DMS53 treated with DMSO at 0.1 percent for 48 hours (cell line): Measurements from ENCODE around the gene TASP1.
A peak's percentile ranks its signal among the peaks of the same experiment; 100 is the strongest.

Experiments
- DNase-seq: peaks from one replicate; lab custom pipeline; 2025; ENCODE audit not compliant: unreplicated experiment; lab: John Stamatoyannopoulos, UW

TASP1 gene

DNA sequence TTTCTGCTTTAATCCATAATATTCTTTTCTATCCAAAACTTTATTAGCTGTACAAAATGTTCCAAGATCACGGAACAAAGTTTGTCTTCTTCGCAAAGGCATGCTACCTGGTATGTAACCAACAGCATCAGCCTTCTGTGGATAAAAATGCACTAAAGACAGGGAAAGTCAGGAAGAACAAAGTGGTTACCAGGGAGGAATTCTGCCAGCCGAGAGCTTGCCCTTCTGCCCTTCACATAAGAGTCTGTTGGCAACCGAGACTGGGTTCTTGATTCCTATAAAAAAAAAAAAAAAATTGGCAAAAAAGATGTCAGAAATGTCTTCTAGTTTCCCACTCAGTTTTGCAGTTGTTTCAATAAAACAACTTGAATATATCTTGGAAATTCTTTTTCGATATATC, 58.0 kb downstream of the TASP1 start:
- DNase-seq = no peak

DNA sequence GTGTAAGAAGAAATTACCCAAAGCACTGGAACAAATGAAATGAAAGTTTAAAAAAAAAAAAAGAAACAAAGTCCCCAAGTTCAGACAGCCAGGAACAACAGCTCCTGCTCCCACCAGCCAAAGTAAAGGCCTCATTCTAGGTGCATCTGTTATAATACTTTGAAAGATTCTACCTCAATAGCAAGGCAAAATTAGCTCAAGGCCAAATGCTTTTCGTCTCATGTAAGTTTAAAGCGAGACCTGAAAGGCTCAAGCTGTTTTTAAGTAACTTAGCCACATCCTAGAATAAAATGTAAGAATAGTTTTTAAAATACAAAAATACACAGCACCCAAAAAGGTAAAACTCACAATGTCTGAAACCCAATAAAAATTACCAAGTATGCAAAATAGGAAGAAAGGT, 64.7 kb downstream of the TASP1 start:
- DNase-seq = no peak

DNA sequence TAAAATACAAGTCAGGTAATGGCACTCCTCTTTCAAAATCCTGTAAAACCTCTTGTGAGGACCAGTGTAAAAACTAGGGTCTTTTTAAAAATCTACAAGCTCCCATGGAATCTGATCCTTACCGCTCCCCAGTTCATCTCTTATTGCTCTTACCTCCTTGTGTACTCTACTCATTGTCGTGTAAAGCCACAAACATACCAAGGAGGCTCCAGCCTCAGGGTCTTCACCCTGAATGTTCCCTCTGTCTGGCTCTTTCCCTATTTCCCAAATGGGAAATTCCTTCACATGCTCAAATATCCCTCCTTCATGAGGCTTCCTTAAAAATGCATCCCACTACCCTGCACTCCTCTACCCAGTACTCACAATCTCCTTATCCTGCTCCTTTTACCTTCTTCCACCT, 67.1 kb downstream of the TASP1 start:
- DNase-seq = no peak

DNA sequence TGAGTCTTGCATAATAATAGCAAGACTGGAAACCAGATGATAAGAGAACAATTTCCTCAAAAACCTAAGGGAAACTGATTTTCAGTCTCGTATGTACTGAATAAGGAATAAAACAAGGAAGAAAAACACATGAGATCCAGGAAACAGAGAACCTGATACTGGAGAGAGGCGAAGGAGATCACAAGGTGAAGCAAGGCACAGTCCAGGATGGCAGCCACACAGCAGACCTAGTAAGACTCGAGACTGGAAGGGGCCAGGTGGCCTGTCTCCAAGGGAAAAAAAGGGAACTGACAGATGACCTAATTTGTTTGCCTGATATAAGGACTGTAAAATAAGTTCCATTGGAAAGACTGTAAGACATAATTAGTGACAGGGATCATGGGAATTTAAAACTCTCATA, 71.1 kb downstream of the TASP1 start:
- DNase-seq = no peak

DNA sequence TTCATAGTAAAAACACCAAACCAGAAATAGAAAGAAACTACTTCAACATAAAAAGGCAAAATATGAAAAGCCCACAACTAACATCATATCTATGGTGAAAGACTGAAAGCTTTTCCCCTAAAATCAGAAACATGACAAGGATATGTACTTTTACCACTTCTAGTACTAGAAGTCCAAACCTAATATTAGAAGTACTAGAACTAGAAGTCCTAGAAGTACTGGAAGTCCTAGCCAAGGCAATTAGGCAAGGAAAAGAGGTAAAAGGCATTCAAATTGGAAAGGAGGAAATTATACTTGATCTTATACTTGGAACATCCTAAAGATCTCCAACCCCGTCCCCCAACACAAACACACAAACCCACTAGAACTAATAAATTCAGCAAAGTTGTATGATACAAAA, 74.9 kb downstream of the TASP1 start:
- DNase-seq = no peak

DNA sequence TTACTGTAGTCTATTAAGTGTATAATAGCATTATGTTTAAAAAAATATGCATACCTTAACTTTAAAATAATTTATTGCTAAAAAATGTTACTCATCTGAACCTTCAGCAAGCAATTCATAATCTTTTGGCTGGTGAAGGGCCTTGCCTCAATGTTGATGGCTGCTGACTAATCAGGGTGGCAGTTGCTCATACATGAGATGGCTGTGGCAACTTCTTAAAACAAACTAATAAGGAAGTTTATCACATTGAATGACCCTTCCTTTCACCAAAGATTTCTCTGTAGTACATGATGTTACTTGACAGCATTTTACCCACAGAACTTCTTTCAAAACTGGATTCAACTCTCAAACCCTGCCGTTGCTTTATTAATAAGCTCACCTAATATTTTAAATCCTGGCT, 84.0 kb downstream of the TASP1 start:
- DNase-seq = no peak

DNA sequence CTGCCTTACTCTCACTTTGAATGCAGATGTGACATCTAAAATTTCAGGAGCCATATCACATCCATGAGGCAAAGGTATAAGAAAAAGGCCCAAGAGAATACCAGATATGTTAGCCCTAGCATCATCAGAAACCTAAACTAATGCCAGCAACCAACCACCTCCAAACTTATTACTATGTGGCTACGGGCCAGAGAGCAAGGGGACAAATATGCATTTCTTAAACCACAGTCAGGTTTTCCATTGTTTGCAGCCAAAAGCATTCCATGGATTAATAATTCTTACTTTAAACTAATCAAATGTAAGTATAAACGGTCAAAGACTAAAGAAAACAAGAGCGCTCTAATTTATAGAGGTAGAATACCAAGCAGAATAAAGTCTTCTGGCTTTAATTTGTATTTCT, 84.7 kb downstream of the TASP1 start:
- no peak for DNase-seq

DNA sequence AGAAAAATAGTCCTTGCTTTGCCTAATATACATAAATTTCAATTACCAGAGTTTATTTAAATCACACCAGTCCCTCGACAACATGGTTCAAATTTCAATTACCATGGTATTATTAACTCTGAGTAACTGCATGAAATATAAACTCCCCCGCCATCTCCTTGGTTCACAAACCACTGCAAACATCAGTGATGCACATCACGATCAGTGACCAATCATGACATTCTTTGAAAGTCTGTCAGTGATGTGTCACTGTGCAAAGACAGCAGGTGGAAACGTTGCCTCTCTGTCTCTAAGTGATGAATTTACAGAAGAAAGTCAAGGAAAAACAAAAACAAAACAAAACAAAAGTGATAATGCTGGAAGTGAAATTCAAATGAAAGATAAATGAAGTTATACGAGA, 86.7 kb downstream of the TASP1 start:
- peak; percentile 8 for DNase-seq

DNA sequence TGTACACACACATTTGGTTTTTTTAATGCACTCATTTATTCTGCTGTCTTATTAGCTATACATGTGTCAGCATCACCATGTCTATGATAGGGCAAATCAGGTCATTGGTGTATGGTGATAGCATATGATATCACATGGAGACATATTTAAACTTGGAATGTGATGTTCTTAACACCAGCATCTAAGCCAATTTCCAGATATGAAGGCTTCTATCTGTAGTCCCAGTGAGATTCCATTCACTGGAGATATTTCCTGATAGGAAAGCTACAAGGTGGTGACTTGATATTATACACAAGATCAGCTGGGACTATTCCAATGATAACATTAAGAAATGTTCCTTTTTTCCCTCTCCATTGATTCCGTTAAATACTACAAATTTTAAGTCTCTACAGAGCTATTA, 89.3 kb downstream of the TASP1 start:
- no peak for DNase-seq

DNA sequence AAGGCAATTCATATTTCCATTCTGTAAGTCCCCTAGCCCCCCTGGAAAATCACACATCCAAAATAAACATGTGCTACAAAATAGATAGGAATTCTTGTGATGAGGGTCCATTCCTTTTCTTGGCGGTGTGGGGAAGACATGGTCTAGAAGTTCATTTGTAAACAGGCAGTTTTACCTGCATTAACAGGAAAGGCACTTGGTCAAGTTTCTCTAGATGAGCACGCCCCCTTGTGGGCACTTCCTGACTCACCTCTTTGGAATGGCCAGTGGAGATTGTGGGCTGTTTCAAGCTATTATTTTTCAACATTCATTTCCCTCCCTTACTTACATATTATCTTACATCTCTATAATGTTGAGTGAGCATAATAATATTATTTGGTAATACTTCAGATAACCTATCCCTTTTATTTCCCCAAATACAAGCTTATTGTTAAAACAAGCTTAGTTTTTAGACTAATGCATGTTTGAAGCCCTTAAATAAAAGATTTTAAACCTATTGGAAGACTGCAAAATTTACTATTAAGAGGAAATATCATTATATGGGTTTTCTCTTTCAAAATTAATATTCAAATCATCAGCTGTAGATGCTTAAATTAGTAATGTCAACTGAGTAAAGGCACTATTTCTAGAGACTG, 92.1 kb downstream of the TASP1 start:
- DNase-seq = peak; percentile 65

DNA sequence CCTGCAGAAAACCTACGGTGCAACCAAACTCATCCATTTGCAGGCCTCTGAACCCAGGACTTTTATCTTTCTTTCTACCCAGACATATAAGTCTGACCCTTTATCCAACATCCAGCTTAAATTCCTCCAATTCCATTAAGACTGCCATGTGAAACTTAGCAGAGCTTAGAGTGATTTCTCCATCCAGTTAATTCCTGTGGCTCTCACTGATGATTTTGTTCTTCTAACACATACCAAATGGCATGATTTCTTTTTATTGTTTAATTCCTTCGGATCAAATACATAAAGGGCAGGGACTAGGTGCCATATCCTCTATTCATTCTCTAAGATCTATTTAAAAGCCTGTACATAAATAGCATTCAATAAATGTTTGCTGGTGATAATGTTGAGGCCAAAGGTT, 92.9 kb downstream of the TASP1 start:
- DNase-seq = no peak

DNA sequence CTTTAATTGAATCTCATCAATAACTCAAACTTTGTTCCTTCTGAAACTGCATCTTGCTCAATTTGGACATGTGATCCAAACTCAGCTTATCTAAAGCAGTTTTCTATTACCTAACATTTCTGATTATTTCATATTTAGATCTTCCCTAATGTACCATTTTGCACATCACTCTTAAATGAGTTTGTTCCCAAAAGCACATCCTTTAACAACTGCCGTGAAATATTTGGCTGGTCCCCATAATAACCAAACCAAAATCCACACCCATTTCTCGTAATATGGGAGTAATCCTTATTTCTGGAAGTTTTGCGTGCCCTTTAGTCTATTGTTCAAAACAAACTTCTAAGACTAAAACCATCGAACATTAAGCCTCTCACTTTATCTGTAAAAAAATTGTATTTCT, 94.9 kb downstream of the TASP1 start:
- no peak for DNase-seq

DNA sequence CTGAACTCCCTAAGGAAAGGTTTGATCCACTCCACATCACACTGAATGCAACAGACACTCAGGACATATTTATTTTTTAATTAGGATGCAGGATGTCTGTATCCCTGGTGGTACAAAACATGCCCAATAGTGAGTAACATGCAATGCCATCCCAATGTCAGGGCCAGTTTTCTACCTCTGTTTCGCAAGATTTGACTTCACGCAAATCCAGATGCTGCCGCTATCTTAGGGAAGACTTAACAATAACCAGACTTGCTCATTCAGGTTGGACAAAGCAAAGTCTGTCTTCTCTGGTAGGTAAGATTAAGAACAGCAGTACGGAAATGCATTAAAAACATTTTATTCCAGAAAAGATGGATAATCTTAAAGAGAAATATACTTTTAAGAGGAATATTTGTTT, 103.1 kb downstream of the TASP1 start:
- DNase-seq = no peak

DNA sequence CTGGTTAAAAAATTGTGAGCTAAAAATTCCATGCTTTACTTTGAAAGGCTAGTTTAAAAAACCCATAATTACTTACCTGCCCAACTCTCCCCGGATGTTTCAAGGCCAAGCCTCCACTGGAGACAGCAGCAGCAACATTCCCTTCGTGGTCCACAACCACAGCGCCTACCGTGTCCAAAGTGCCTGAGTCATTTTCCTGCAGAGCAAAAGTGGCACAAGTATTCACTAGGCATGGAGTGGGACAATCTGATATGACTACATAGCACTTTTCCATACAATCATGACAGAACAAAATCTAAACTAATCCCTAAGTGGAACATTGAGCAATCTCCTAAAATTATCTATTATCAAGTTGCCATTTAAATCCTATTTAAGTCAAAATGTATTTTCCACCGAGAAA, 104.8 kb downstream of the TASP1 start:
- DNase-seq = no peak

DNA sequence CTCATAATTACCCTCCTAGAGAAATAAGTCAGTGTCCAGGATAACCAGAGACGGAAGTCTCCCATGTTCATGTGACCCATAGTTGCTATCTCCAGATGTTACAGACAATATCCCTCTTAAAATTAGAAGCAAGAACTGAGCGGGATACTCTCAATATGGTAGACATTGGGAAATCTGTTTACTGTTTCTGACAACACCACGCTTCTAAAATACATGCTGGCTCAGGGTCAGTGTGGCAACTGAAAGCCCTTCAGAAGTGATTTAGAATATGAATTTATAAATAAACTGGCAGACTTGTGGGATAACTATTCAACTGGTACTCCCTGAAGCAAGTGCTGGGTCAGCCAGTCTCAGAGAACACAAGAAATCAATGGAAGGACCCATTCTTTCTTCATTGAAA, 108.6 kb downstream of the TASP1 start:
- no peak for DNase-seq

DNA sequence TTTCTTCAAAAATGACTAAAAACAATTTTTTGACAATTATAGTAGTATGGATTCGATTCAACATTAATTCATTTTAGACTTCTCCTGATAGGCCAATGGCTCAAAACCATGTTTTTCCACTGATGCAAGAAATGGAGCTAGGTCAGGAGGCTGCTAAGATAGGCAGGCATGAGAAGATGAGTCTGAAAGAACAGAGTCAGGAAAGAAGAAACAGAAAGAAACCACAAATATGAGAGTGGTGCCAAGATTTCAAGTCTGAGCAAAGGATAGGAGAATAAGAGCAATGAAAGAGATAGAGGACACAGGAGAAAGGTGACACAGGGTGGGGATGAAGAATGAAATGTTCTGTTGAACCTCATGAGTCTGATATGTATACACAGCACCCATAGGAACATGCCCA, 112.2 kb downstream of the TASP1 start:
- no peak for DNase-seq

DNA sequence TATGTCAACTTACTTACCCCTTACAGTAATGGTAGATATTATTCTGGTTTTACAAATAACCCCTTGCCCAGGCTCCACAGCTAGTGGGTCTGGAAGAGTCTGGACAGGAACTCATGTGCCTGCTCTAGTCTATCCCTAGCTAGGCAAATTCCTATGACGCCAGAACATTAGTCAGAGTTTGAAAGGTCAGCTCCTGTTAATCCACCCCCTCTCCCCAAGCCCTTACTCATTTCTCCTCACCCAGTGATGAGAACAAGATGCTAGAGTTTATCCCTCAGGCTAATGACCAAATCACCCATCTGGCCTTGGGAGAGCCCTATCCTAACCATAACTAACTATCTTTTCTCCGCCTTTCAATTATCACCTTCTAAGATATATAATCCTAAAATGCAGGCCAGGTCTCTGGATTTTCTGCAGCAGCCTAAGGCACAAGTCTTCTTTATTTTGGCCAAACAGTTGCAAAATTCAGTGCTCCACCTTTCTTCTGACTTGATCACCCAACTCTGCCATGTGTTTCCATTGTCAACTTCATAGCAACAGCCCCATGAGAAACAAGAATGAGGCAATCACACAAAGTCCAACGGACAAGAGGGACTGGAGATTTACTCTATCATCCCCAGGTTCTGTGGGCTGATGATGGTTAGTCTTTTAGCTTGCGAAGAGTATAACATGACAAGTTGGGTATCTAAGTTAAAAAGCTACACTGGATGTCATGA, 113.3 kb downstream of the TASP1 start:
- no peak for DNase-seq

DNA sequence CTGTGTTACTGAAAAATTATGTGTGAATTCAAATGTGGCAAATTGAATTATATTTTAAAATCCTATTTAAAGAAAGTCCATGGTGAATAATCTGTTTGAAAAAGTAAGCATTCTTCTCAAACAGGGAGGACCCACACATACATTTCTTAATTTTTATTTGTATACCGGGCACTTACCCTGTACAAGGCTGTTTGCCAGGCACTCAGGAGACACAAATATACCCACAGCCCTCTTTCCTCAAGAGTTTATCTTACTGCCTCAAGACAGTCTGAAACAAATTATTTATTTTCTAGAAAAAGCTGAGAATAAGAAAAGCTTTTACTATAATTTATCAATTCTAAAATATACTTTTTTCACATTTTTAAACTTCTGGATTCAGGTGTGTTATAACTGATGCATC, 114.4 kb downstream of the TASP1 start:
- DNase-seq = no peak

DNA sequence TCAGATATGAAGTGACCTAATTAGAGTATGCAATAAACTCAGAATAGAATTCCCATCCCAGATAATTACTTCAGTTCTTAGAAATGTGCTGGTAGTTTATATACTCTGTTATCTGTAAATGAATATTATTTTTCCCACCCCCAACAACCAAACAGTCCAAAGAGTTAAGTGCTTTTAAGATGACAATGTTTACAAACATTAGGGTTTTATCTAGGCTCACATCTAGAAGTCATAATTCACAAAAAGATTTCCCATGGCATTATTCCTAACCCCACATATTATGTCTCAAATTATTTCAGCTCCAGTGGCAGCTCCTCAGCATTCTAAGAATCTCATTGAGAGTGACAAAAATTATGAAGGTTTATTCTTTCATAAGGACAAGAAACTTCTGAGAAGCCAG, 120.9 kb downstream of the TASP1 start:
- no peak for DNase-seq

DNA sequence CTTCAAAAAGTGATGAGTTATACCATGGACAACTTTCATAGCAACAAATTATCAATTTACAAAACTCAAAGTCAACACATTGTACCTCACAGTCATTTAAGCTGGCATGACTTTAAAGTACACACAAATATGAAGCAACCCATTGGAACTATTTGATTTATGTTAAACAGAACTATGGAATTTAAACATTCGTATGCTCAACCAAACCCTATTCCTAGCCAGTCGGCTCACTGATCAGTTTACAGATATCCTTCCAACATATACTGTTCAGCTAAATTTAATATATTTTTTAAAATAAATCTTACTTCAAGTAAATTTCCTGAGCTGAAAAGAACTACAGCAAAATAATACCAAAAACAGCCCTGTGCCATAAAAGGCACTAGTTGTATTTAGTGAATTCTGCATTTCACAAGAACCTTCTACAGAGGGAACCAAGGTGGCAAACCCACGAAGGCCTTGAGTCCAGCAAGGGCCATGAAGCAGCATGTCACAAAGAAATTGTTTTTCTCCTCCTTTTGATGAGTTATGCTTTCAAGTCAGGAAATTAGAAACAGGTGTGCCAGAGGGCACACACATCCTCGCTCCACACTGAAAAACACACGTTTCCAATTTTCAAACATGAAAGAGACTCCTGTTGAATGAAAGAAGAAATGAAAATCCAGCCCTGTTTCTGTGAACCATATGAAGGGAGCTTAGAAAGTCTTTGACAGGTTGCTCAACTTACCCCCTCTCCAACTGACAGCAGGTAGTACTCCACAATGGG, 122.8 kb downstream of the TASP1 start:
- no peak for DNase-seq

DNA sequence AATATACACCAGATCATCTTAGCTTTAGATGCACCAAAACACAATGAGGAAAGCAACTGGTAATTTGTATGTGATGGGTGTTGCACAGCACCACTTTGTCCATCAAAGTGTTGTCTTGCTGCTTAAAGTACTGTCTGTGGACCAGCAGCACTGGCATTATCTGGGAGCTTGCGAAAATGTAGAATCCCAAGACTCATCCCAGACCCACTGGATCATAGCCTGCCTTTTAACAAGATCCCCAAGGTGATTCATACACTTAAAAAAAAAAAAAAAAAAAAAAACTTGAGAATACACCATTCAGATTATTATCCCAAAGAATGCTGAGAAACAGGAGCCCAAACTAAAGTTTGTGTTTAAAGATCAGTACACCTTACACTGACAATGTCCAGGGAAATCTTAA, 123.4 kb downstream of the TASP1 start:
- no peak for DNase-seq

DNA sequence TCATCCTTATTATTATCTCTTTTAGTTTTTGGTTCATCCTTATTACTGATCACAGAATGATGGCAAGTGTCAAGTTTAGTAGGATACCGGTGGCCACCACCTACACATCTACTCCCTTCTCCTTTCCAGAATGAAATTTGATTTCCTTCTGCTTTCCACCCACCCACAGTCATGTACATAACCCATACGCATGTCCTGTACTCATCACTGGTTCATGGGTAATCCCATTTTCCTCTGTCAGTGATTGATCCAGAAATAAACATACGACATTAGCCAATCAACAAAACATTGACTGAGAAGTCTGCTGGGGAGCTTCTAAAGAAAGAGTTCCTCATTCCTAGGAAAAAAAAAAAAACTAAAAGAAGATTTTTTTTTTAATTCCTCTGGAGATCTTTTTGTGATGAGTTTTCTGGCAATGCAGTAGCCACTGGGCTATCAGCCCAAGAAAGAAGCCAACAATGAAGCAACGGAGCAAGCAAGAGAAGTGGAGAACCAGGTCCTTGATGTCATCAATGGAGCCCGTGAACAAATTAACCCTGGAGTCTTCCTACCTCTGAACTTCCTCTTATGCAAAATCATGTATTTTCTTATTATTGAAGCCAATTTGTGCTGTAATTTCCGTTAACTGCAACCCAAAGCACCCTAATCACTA, 127.8 kb downstream of the TASP1 start:
- DNase-seq = no peak
